Stimulated activated CD8-positive, alpha-beta memory T cell treated with anti-CD3 and anti-CD28 coated beads, Interleukin-7, amount 100 ng/mL, for 4 hours (primary cell): ENCODE data around the gene ULK2.
"Not testable (repeated sequence)": the region's sequence is repeated elsewhere in the genome, so short reads cannot be mapped to it uniquely, and the experiment has no call there.

Source experiments
- DNase-seq, 2 donors: peaks; one replicate each; pipeline ENCODE4 v3.0.0-alpha.2; 2020; ENCODE audit warnings: low read depth in 2 of 2

The ULK2 gene

DNA sequence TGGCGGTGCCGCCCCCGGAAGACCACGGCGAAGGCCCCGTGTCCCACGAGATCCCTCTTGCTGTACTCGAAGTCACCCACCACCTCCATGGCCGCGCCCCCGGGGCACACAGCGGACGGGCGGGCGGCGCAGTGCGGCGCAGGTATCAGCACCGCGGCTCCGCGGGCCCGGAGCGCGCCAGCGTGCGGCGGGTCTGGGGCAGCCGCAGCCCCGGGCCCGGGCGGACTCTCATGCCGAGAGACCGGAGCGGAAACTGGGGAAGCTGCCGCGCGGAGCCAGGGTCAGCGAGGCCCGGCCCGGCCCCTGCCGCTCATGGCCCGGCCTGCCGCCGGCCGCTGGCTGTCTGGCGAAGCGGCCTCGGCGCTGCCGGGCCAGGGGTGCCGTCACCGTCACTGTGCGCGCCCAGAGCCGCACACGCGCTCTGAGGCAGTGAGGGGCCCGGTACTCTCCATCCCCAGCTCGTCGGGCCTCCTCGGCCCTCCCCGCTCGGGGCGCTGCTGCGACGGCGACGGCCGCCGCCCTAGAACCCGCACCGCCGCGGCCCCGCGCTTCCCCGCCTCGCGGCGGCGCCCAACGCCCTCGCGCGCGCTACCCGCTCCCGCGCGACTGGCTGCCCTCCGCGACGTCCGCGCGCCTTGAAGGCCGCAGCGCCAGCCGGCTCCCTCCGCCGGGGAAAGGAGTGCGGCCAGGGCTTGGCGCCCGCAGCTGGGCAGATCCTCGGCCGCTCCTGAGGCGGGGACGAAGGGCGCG lies at the start of gene ULK2:
Gene ULK2, minus strand, starts transcription at position 608 of the 750 bp plus-strand sequence. Its CDS starts 519 bp downstream, at position 89.
- peak in 1 of 2 donors; percentile 41 for DNase-seq

DNA sequence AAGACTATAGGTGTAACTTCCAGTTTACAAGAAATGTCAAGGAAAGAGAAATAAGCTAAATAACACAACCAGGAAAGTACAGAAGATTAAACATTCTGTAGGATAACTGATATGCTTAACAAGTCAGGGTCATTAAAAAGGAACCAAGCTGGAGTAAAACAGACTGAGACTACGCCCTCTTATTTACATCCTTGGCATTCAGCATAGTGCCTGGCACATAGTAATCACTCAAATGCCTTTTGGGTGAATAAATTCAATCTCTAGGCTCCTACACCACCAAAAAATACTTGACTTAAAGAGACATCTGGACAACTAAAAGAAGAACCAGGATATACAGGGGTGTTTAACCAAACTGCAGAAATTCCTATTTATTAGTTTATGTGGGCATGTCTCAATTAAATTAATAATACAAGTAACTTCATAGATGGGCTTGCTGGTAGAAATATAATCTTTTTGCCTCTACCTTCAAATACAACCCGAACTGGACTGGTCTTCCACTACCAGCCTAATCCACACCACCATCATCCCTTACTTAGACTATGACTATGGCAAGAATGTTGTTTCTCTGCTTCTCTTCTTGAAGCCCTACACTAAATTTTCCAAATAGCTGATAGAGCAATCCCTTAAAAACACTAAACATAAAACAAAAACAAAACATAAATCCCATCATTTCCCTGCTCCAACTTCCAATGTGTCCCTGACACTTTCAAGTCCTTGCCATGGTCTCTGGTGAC lies 47.7 kb upstream of the ULK2 start:
- no peak for DNase-seq

- DNase-seq, result no peak
Measured at GRCh38 chr17:19911033-19911432, 43.3 kb upstream of the ULK2 start.

DNA sequence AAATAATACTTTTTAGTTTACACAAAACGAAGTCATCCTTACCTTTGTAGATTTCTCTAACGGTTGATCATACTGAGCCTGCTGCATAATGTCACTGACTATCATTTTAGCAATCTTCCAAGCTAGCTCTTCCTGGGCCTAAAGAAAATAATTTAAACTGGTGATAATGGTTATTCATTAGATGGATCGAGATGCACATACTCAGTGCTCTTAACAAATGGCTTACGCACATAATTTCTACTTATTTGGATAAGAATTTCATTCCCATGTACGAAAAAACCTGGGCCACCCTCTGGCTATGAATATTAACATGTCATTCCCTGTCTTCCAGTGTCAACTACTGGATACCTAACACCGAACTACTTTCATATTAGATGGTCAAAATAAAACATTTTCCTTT lies 41.4 kb upstream of the ULK2 start:
- no peak for DNase-seq

- DNase-seq, result no peak
Measured at GRCh38 chr17:19905502-19905901, 37.8 kb upstream of the ULK2 start.

- no peak for DNase-seq
Measured at GRCh38 chr17:19904924-19905323, 37.2 kb upstream of the ULK2 start.

- DNase-seq, result no peak
Measured at GRCh38 chr17:19904412-19904811, 36.7 kb upstream of the ULK2 start.

- DNase-seq, result no peak
Measured at GRCh38 chr17:19900809-19901208, 33.1 kb upstream of the ULK2 start.

GRCh38 chr17:19897903-19898302 lies 30.2 kb upstream of the ULK2 start:
- DNase-seq, result no peak

- DNase-seq, result no peak
Measured at GRCh38 chr17:19897090-19897837, 29.5 kb upstream of the ULK2 start.

GRCh38 chr17:19896679-19897078 lies 28.9 kb upstream of the ULK2 start:
- no peak for DNase-seq

- not testable (repeated sequence) for DNase-seq
Measured at GRCh38 chr17:19890554-19890953, 22.8 kb upstream of the ULK2 start.

- not testable (repeated sequence) for DNase-seq
Measured at GRCh38 chr17:19890001-19890400, 22.3 kb upstream of the ULK2 start.

GRCh38 chr17:19886116-19886515 lies 18.4 kb upstream of the ULK2 start:
- no peak for DNase-seq

GRCh38 chr17:19883537-19884215 lies 15.9 kb upstream of the ULK2 start:
- no peak for DNase-seq

DNA sequence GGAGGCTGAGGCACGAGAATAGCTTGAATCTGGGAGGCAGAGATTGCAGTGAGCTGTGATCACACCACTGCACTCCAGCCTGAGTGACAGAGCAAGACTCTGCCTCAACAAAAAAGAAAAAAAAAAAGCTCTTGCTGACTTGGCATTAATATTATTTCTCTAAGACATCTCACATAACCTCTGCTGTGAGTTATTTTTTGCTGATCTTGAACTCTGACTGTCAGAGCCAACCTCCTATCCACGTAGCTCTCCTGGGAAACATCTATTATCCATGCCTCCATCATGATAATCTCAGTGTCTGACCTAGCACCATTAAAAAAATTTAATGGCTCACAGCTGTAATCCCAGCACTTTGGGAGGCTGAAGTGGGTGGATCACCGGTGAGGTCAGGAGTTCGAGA lies 12.7 kb upstream of the ULK2 start:
- no peak for DNase-seq

DNA sequence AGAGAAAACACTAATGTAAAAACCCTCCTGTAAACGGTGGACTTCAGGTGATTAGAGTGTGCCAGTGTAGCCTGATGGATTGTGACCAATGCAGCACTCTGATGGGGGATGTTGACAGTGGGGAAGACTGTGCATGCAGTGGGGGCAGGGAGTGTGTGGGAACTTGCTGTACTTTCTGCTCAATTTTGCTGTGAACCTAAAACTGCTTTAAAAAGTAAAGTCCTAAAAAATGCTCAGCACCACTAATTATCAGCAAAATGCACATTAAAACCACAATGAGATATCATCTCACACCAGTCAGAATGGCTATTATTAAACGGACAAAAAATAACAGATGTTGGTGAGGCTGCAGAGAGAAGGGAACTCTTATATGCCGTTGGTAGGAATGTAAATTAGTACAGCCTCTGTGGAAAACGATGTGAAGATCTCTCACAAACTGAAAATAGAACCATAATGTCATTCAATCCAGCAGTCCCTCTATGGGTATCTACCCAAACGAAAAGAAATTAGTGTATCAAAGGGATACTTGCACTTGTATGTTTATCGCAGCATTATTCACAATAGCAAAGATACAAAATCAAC lies 9.7 kb upstream of the ULK2 start:
- no peak for DNase-seq

DNA sequence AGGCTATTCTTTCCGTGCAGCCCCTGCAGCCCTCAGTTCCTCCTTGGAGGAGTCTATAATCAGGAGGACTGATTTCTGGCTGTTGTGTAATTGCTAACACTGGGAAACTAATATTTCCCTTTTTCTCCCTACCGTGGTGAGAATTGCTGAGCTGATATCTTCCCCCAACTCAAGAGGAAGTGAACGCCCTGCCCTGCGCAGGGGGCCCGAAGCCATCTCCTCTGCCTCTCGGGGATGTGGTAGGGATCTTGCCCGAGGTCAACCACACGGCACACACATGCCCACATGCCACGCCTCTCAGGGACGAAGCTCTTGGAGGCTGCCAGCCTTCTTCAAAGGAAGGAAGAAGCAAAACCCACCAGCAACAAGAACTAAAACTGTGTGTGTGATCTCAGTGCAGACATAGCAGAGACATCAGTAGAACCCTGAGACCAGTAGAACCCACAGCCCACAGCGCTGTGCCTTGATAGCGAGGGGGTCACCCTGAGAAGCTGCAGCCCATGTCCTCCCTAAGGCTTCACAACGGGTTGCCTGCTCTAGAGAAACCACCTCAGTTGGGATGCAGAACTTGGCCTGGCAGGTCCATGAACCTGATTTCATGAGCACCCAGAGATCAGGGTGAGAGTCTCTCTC lies 8.9 kb upstream of the ULK2 start:
- peak in 1 of 2 donors; percentile 10 for DNase-seq

DNA sequence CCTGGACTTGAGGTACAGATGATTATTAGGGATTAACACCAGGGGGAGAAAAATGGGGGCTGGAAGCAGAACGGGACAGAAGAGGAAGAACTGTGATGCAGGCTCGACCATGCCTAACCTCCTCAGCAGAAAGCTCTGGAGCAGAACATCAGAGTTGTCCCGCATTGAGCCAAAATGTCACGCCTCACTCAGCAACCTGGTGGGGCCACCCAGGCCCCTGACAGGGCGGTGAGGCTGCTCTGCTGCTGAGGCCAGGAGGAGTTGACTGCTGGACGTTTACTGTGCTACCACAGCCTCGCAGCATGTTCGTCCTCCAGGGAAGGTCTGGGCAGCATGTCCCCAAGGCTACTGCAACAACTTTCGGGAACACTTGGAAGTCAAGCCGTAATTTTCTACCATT lies 6.5 kb upstream of the ULK2 start:
- no peak for DNase-seq

DNA sequence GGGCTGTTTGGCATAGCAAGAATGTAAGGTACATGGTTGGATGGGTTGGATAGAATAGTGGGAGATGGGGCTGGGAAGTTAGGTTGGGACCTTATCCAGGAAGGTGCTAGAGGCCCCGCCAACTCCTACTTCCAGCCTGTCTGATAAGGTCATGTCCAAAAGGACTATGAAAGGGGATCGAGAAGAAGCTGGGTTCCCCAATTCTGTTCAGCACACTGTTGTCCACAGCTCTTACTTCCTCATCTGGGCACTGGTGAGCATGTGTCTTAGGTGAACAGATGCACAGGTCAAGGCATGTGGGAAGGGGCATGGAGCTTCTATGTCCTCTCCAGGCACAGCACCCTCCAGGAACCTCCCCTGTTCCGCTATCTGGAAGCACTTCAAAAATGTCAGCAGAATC lies 5.6 kb upstream of the ULK2 start:
- DNase-seq, result no peak

GRCh38 chr17:19868079-19868395 lies 301 bp upstream of the ULK2 start:
- DNase-seq, result no peak

GRCh38 chr17:19867079-19867328 lies 732 bp downstream of the ULK2 start:
- DNase-seq, result peak in 1 of 2 donors; percentile 35
